Measurements from ENCODE around the gene EIF5B. TPM values are rescaled to one million over a fixed set of nuclear protein-coding genes. Genes with fewer than 3 reads are reported as not detected.

The EIF5B gene
- total RNA-seq, 1 donor = 11.2 TPM

GRCh38 chr2:99436874-99437273 is 99.7 kb downstream of the EIF5B start:
- Histone ChIP-seq H3K4me3 (ENCODE audit: insufficient read depth, low read length) (no peak overlapping the region), H2AFZ (ENCODE audit: low read length) (no peak overlapping the region), H3K27me3 (ENCODE audit: insufficient read depth, low read length) (no peaks in the 10 kb centered on the region), H3K9me3 (ENCODE audit: low read depth, low read length) (no peaks in the 10 kb centered on the region), H3K36me3 (ENCODE audit: insufficient read depth, low read length) (peaks cover 14% of the 10 kb centered on the region), H3K4me1 (ENCODE audit: insufficient read depth, low read length) (no peaks in the 10 kb centered on the region), H3K4me2 (ENCODE audit: insufficient read depth, low read length) (no peak overlapping the region), H3K79me2 (ENCODE audit: insufficient read depth, low read length) (peaks cover 3% of the 10 kb centered on the region), H3K27ac (ENCODE audit: low read depth, low read length) (no peak overlapping the region), H4K20me1 (ENCODE audit: insufficient read depth, low read length) (no peaks in the 10 kb centered on the region)
- DNase-seq (ENCODE audit: insufficient read length, low spot score, missing footprints) = no peak
- TF ChIP-seq, protein P1, sequence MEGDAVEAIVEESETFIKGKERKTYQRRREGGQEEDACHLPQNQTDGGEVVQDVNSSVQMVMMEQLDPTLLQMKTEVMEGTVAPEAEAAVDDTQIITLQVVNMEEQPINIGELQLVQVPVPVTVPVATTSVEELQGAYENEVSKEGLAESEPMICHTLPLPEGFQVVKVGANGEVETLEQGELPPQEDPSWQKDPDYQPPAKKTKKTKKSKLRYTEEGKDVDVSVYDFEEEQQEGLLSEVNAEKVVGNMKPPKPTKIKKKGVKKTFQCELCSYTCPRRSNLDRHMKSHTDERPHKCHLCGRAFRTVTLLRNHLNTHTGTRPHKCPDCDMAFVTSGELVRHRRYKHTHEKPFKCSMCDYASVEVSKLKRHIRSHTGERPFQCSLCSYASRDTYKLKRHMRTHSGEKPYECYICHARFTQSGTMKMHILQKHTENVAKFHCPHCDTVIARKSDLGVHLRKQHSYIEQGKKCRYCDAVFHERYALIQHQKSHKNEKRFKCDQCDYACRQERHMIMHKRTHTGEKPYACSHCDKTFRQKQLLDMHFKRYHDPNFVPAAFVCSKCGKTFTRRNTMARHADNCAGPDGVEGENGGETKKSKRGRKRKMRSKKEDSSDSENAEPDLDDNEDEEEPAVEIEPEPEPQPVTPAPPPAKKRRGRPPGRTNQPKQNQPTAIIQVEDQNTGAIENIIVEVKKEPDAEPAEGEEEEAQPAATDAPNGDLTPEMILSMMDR (IDR thresholded peaks at IDR 0.05; ENCODE audit: extremely low read depth, low read depth, low read length) = no peak

DNA sequence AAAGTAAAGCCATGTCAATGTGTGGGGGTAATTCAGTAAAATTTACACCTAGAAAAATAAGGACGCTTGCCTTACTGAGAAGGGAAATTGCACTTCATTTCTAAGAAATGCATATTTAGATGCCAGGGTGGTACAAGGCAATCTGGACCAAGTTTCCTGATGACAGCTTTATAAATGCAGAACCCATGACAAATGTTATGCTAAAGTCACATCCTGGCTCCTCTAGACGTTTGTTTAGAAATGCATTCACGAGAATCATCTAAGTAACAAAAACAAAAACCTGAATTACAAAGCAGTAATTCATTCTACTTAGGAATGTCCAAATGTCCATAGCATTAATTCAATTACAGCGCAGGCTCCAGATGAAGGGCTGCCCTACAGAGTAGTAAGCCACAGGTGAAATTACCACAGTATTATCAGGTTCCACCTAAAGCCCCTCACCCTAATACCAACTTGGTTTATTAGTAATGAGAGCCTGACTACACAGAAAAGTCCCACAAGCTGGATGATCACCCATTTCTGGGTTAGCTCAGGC is 102.8 kb downstream of the EIF5B start:
- TF ChIP-seq, protein P1 (IDR thresholded peaks at IDR 0.05; ENCODE audit: extremely low read depth, low read depth, low read length) = no peak
- H4K20me1 ChIP-seq (ENCODE audit: insufficient read depth, low read length) = no peaks in the 10 kb centered on the region
- H3K79me2 ChIP-seq (ENCODE audit: insufficient read depth, low read length) = peaks cover 9% of the 10 kb centered on the region
- no peaks in the 10 kb centered on the region for H3K9me3 ChIP-seq (ENCODE audit: low read depth, low read length)
- no peak overlapping the region for H2AFZ ChIP-seq (ENCODE audit: low read length)
- no peaks in the 10 kb centered on the region for H3K27me3 ChIP-seq (ENCODE audit: insufficient read depth, low read length)
- H3K4me2 ChIP-seq (ENCODE audit: insufficient read depth, low read length) = no peak overlapping the region
- H3K36me3 ChIP-seq (ENCODE audit: insufficient read depth, low read length) = peaks cover 11% of the 10 kb centered on the region
- DNase-seq (ENCODE audit: insufficient read length, low spot score, missing footprints) = no peak
- no peak overlapping the region for H3K27ac ChIP-seq (ENCODE audit: low read depth, low read length)
- H3K4me1 ChIP-seq (ENCODE audit: insufficient read depth, low read length) = no peaks in the 10 kb centered on the region
- no peak overlapping the region for H3K4me3 ChIP-seq (ENCODE audit: insufficient read depth, low read length)

DNA sequence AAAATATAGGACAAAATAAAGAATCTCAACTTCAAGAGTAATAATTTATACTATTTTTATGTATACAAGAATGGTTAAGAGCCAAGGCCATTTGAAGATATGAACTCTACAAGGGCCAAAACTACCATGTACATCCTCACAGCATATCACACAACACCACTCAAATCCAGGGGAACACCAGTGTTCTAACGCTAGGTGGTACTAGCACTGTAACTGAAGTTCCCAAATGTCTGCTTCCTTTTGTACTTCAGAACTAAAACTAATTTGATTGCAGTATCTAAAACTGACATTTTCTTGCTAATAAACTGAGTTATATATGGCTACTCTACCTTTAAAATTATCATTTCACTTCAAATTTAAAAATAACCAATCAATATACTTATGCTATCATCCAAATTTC is 105.6 kb downstream of the EIF5B start:
- Histone ChIP-seq H2AFZ (ENCODE audit: low read length) (no peak overlapping the region), H3K36me3 (ENCODE audit: insufficient read depth, low read length) (peaks cover 11% of the 10 kb centered on the region), H3K4me1 (ENCODE audit: insufficient read depth, low read length) (no peaks in the 10 kb centered on the region), H3K4me2 (ENCODE audit: insufficient read depth, low read length) (no peak overlapping the region), H3K9me3 (ENCODE audit: low read depth, low read length) (no peaks in the 10 kb centered on the region), H3K27ac (ENCODE audit: low read depth, low read length) (no peak overlapping the region), H4K20me1 (ENCODE audit: insufficient read depth, low read length) (no peaks in the 10 kb centered on the region), H3K27me3 (ENCODE audit: insufficient read depth, low read length) (no peaks in the 10 kb centered on the region), H3K79me2 (ENCODE audit: insufficient read depth, low read length) (peaks cover 18% of the 10 kb centered on the region), H3K4me3 (ENCODE audit: insufficient read depth, low read length) (no peak overlapping the region)
- TF ChIP-seq, protein P1 (IDR thresholded peaks at IDR 0.05; ENCODE audit: extremely low read depth, low read depth, low read length) = peak; percentile 12
- DNase-seq (ENCODE audit: insufficient read length, low spot score, missing footprints) = no peak

DNA sequence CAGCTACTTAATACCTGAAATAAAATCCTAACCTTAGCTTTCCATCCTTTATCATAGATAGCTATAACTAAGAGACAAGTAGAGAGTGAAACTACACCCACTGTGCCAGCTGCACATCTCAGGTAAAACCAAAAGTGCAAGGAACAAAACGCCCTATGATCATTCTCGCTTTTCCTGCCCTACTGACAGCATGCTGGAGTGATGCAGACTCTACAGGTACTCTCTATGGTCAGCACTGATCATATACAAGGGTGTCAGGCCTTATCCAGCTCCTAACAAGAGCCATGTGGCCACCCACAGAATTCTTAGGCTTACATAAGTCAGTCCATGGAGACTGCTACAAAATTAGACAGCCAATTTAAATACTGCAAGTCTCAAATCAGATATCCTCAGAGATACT is 107.0 kb downstream of the EIF5B start:
- H2AFZ ChIP-seq (ENCODE audit: low read length) = no peak overlapping the region
- no peaks in the 10 kb centered on the region for H3K9me3 ChIP-seq (ENCODE audit: low read depth, low read length)
- H3K79me2 ChIP-seq (ENCODE audit: insufficient read depth, low read length) = peaks cover 18% of the 10 kb centered on the region
- H4K20me1 ChIP-seq (ENCODE audit: insufficient read depth, low read length) = no peaks in the 10 kb centered on the region
- no peaks in the 10 kb centered on the region for H3K27me3 ChIP-seq (ENCODE audit: insufficient read depth, low read length)
- peaks cover 4% of the 10 kb centered on the region for H3K4me1 ChIP-seq (ENCODE audit: insufficient read depth, low read length)
- H3K27ac ChIP-seq (ENCODE audit: low read depth, low read length) = no peak overlapping the region
- no peak overlapping the region for H3K4me3 ChIP-seq (ENCODE audit: insufficient read depth, low read length)
- peak; percentile 58 for DNase-seq (ENCODE audit: insufficient read length, low spot score, missing footprints)
- TF ChIP-seq, protein P1 (IDR thresholded peaks at IDR 0.05; ENCODE audit: extremely low read depth, low read depth, low read length) = no peak
- H3K4me2 ChIP-seq (ENCODE audit: insufficient read depth, low read length) = no peak overlapping the region
- H3K36me3 ChIP-seq (ENCODE audit: insufficient read depth, low read length) = peaks cover 10% of the 10 kb centered on the region
